ENCODE results near the gene PGBD1. TPM values are rescaled to one million over a fixed set of nuclear protein-coding genes. Genes with fewer than 3 reads are reported as not detected.

Gene PGBD1
- total RNA-seq, 2 experiments from 2014 or later = 1.5 to 1.7 TPM

DNA sequence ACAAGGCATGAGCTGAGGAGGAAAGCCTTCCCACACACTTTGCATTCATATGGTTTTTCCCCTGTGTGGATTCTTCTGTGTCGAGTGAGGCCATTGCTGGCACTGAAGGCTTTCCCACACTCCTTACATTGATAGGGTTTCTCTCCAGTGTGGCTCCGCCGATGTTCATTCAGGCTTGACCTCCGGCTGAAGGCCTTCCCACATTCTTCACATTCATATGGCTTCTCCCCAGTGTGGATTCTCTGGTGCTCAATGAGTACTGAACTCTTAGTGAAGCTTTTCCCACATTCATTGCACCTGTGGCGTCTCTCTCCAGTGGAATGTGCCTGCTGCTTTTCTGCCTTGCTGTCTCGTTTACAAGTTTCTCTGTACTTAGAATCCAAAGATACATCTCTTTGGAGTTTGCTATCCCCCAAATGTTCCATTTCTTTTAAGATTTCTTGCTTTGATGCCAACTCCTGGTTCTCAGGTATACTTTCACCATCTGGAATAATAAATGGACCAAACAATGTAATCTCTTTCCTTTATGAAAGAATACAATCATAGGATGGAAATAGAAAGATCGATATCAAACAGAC, 45.1 kb downstream of the PGBD1 start:
- Mint-ChIP-seq H3K27me3 (peaks cover 6% of the 10 kb centered on the region), H3K4me1 (no peaks in the 10 kb centered on the region), H3K4me3 (no peak overlapping the region), H3K27ac (no peak overlapping the region), H3K36me3 (ENCODE audit: low read depth) (peaks cover 16% of the 10 kb centered on the region), H3K9me3 (peaks cover 53% of the 10 kb centered on the region)
- POLR2A ChIA-PET = no interaction called here
- DNase-seq = no peak
- CTCF ChIA-PET = interaction anchor here (1.4 kb wide), 1 partner anchor 12 kb away, joined by 4 read pairs; no protein-coding TSS in a partner anchor

GRCh38 chr6:28330041-28330440, 48.7 kb downstream of the PGBD1 start:
- H3K27ac Mint-ChIP-seq = no peak overlapping the region
- H3K36me3 Mint-ChIP-seq (ENCODE audit: low read depth) = peaks cover 15% of the 10 kb centered on the region
- DNase-seq = no peak
- CTCF ChIA-PET = no interaction called here
- H3K4me1 Mint-ChIP-seq = no peaks in the 10 kb centered on the region
- no peak overlapping the region for H3K4me3 Mint-ChIP-seq
- POLR2A ChIA-PET = no interaction called here
- H3K27me3 Mint-ChIP-seq = peaks cover 5% of the 10 kb centered on the region
- peaks cover 36% of the 10 kb centered on the region for H3K9me3 Mint-ChIP-seq

- H3K4me3 Mint-ChIP-seq = no peak overlapping the region
- ChIA-PET POLR2A (no interaction called here), CTCF (interaction anchor here (1.2 kb wide), 1 partner anchor 14 kb away, joined by 3 read pairs; no protein-coding TSS in a partner anchor)
- H3K27me3 Mint-ChIP-seq = peaks cover 5% of the 10 kb centered on the region
- H3K9me3 Mint-ChIP-seq = peaks cover 13% of the 10 kb centered on the region
- peaks cover 6% of the 10 kb centered on the region for H3K36me3 Mint-ChIP-seq (ENCODE audit: low read depth)
- DNase-seq = no peak
- no peak overlapping the region for H3K27ac Mint-ChIP-seq
- H3K4me1 Mint-ChIP-seq = no peaks in the 10 kb centered on the region
Observed at GRCh38 chr6:28333047-28333446, 51.7 kb downstream of the PGBD1 start.

DNA sequence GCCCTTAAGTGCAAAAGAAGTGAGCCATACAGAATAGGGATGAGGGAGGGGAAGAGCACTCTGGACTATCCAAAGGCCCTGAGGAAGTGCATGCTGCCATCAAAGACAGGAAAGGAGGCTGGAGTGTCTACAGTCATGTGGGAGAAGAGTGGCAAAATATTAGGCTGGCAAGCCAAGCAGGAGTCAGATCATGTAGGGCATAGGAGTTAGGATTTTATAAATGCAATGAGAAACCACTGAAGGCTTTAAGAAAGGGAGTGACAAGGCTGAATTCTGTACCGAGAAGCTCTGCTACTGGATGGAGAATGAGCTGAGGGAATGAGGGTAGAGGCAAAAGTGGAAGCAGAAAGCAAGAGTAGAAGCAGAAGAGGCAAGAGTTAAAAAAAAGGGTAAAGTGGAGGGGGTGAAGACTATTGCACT, 52.2 kb downstream of the PGBD1 start:
- ChIA-PET POLR2A (no interaction called here), CTCF (interaction anchor here (1.2 kb wide), 1 partner anchor 14 kb away, joined by 3 read pairs; no protein-coding TSS in a partner anchor)
- H3K4me3 Mint-ChIP-seq = no peak overlapping the region
- no peaks in the 10 kb centered on the region for H3K4me1 Mint-ChIP-seq
- no peak overlapping the region for H3K27ac Mint-ChIP-seq
- peaks cover 13% of the 10 kb centered on the region for H3K9me3 Mint-ChIP-seq
- H3K36me3 Mint-ChIP-seq (ENCODE audit: low read depth) = peaks cover 6% of the 10 kb centered on the region
- DNase-seq = no peak
- H3K27me3 Mint-ChIP-seq = peaks cover 5% of the 10 kb centered on the region

DNA sequence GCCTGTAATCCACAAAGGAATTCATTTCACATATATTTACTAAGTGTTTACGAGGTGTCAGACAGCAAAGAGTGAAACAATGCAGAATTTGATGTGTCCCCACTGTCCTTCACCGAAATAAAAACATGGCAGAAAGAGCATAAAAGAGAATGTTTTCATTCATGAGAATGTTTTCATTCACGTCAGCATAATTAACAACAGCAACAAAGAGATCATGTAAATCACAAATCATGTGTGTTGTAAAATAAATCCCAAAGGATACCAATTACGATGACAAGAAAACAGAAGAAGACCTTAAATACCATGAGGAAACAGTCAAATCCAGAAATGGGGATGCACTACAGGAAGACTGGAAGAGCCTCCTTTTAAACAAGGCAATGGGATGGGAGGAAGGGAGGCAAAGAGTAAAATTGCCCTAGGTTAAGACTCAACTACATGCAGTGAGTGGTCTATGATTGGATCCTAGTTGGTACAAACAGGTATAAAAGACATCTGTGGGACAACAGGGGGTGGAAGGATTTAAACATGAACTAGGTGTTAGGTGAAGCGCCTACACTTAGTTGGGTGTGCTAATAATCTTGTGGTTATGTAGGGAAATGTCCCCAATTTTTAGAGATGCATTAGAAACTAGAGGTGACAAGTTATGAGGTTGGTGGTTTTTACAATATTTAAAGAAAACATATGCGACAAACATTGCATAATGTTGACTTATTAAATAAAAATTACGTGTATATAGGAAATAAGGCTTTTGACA, 53.1 kb downstream of the PGBD1 start:
- peaks cover 7% of the 10 kb centered on the region for H3K9me3 Mint-ChIP-seq
- CTCF ChIA-PET = interaction anchor here (0.5 to 3.8 kb wide), 3 partner anchors 13 to 871 kb away, joined by 3 to 20 read pairs (median 3); no protein-coding TSS in a partner anchor
- H3K4me1 Mint-ChIP-seq = no peaks in the 10 kb centered on the region
- no peak overlapping the region for H3K27ac Mint-ChIP-seq
- POLR2A ChIA-PET = no interaction called here
- H3K4me3 Mint-ChIP-seq = no peak overlapping the region
- H3K27me3 Mint-ChIP-seq = peaks cover 5% of the 10 kb centered on the region
- no peak for DNase-seq
- peaks cover 1% of the 10 kb centered on the region for H3K36me3 Mint-ChIP-seq (ENCODE audit: low read depth)

DNA sequence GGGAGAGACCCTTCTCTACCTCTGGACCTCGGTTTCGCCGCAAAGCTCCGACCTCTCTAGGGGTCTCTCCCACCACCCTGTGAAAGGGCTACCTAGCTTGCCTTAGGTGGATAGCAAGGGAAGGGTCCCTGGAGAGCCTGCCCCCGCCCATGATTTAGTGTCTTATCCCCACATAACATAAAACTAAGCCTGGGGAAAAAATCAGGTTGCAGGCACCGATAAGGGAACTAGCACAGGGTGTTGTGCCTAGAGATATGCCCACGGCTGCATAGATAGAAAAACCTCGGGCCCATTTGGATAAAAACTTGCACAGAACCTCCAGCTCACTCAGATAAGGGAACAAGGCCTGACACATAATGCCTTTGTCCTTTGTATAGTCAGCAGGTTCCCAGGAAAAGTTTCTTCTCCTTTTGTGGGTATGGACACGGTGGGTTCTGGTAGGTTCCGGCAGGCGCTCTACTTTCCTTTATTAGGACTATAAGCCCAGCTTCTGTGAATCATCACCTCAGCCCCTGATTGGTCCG, 53.7 kb downstream of the PGBD1 start:
- H3K4me3 Mint-ChIP-seq = no peak overlapping the region
- H3K27ac Mint-ChIP-seq = no peak overlapping the region
- H3K4me1 Mint-ChIP-seq = no peaks in the 10 kb centered on the region
- ChIA-PET CTCF (interaction anchor here (0.5 to 3.8 kb wide), 3 partner anchors 21 to 872 kb away, joined by 3 to 20 read pairs (median 4); no protein-coding TSS in a partner anchor), POLR2A (interaction anchor here (0.6 to 0.7 kb wide), 2 partner anchors 440 to 503 kb away, joined by 3 read pairs; no protein-coding TSS in a partner anchor)
- DNase-seq = no peak
- H3K36me3 Mint-ChIP-seq (ENCODE audit: low read depth) = peaks cover 2% of the 10 kb centered on the region
- H3K27me3 Mint-ChIP-seq = peaks cover 6% of the 10 kb centered on the region
- peaks cover 13% of the 10 kb centered on the region for H3K9me3 Mint-ChIP-seq

DNA sequence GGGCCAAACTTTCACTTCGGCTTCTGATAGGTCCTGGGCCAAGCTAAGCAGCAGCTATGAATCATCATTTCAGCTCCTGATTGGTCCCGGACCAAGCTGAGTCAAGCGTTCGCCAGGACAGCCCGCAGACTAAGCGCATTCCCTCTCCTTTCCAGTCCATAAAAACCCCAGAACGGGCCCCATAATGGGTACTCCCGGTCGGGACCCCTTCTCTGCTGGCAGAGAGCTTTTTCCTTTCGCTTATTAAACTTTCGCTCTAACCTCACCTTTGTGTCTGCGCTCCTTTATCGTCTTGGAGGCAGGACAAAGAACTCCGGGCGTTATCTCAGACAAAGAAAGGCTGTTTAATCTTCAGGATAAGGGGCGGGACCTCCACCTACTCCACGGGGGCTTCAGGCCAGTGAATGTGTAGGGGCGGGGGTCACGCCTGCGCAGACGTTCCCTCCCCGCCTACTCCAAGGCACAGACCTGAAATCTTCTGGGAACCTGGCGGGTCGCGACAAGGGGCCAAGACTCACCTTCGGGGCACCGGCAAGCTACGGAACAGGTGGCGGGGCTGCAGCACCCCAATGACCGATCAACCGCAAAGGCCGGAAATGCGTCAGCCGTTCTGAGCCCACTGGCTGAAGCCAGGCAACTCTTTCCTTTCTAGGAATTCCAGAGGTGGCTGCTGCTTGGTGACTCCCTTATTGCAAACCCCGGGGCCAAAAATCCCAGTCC, 54.4 kb downstream of the PGBD1 start, which contains the start of gene ZSCAN31:
Gene ZSCAN31, minus strand, starts transcription at position 585 of the 720 bp plus-strand sequence. CDS start 6,465 bp downstream, outside the sequence.
- ChIA-PET CTCF (interaction anchor here (1.5 to 3.8 kb wide), 2 partner anchors 20 to 24 kb away, joined by 4 to 20 read pairs; no protein-coding TSS in a partner anchor), POLR2A (interaction anchor here (0.6 to 1.0 kb wide), 4 partner anchors 83 to 502 kb away, joined by 3 read pairs; no protein-coding TSS in a partner anchor)
- peaks cover 2% of the 10 kb centered on the region for H3K4me1 Mint-ChIP-seq
- H3K27ac Mint-ChIP-seq = no peak within 1 kb of the TSS
- peak; percentile 62 for DNase-seq
- peaks cover 8% of the 10 kb centered on the region for H3K36me3 Mint-ChIP-seq (ENCODE audit: low read depth)
- H3K4me3 Mint-ChIP-seq = no peak within 1 kb of the TSS
- H3K9me3 Mint-ChIP-seq = peaks cover 16% of the 10 kb centered on the region
- H3K27me3 Mint-ChIP-seq = peaks cover 7% of the 10 kb centered on the region

- Mint-ChIP-seq H3K9me3 (peaks cover 14% of the 10 kb centered on the region), H3K36me3 (ENCODE audit: low read depth) (peaks cover 11% of the 10 kb centered on the region), H3K4me3 (no peak overlapping the region), H3K27me3 (peaks cover 4% of the 10 kb centered on the region), H3K4me1 (peaks cover 4% of the 10 kb centered on the region), H3K27ac (no peak overlapping the region)
- POLR2A ChIA-PET = interaction anchor here (0.7 to 1.0 kb wide), 2 partner anchors 84 to 175 kb away, joined by 3 read pairs; no protein-coding TSS in a partner anchor
- CTCF ChIA-PET = interaction anchor here (1.3 to 3.8 kb wide), 3 partner anchors 10 to 25 kb away, joined by 3 to 20 read pairs (median 4); no protein-coding TSS in a partner anchor
- DNase-seq = no peak
Observed at GRCh38 chr6:28336284-28337120, 55.1 kb downstream of the PGBD1 start.

DNA sequence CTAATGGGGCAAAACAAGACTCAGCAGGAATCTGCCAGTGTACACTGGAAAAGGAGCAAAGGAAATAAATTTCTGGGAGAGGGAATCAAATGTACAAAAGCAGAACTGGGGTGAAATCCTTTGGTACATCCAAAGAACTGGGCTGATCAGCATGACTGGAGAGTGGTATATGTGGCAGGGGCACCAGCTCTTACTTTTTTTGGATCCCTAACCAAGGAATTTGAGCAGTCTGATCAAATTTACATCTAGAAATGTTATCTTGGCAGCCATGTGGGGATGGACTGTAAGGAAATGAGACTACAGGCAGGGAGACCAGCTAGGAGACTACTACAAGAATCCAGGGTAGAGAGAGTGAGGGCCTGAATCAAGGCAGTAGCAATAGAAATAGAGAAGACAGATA, 55.7 kb downstream of the PGBD1 start:
- ChIA-PET POLR2A (no interaction called here), CTCF (interaction anchor here (1.3 to 3.8 kb wide), 2 partner anchors 10 to 19 kb away, joined by 3 to 20 read pairs; no protein-coding TSS in a partner anchor)
- no peak for DNase-seq
- Mint-ChIP-seq H3K27me3 (peaks cover 4% of the 10 kb centered on the region), H3K27ac (no peak overlapping the region), H3K4me3 (no peak overlapping the region), H3K4me1 (peaks cover 4% of the 10 kb centered on the region), H3K36me3 (ENCODE audit: low read depth) (peaks cover 11% of the 10 kb centered on the region), H3K9me3 (peaks cover 18% of the 10 kb centered on the region)

- POLR2A ChIA-PET = no interaction called here
- CTCF ChIA-PET = interaction anchor here (1.2 kb wide), 1 partner anchor 15 kb away, joined by 3 read pairs; no protein-coding TSS in a partner anchor
- H3K27ac Mint-ChIP-seq = no peak overlapping the region
Observed at GRCh38 chr6:28340310-28341095, 59.1 kb downstream of the PGBD1 start.

More at GRCh38 chr6:28340310-28341095, 59.1 kb downstream of the PGBD1 start:
- Mint-ChIP-seq H3K4me1 (peaks cover 4% of the 10 kb centered on the region), H3K4me3 (no peak overlapping the region), H3K36me3 (ENCODE audit: low read depth) (peaks cover 10% of the 10 kb centered on the region), H3K27me3 (peaks cover 11% of the 10 kb centered on the region), H3K9me3 (peaks cover 23% of the 10 kb centered on the region)
- no peak for DNase-seq
